Naive thymus-derived CD4-positive, alpha-beta T cell (primary cell): ENCODE measurements around the gene ACTBL2. TPM values are rescaled to one million over a fixed set of nuclear protein-coding genes. Genes with fewer than 3 reads are reported as not detected.
A peak's percentile ranks its signal among the peaks of the same experiment; 100 is the strongest.

Experiments
- ATAC-seq: fragments of 150-1000 bp; cut with Tn5 transposase; 2 replicates; pipeline ENCODE4 v1.10.0; 2021; ENCODE audit warnings: mild to moderate bottlenecking, moderate library complexity
- CTCF ChIA-PET: fragments of 350-600 bp; sonication (Branson Sonifier 250); formaldehyde crosslinking; loops from one replicate; lab custom pipeline; 2021; ENCODE audit warnings: antibody characterized with exemption; lab: Charles Lee
- POLR2A ChIA-PET: fragments of 350-600 bp; sonication (Branson Sonifier 250); formaldehyde crosslinking; loops from one replicate; lab custom pipeline; 2021; ENCODE audit warnings: antibody characterized with exemption, inconsistent platforms; lab: Charles Lee
- DNase-seq, 9 donors: peaks; one replicate each; pipeline versions ENCODE4 v3.0.0 to v3.0.0-alpha.2; 2020 to 2022; ENCODE audit warnings: mixed read lengths in 1 of 9
- H3K27ac ChIP-seq: one replicate; pipeline ENCODE4 v1.7.0; 2013; ENCODE audit warnings: mild to moderate bottlenecking, low read depth, low read length, moderate library complexity
- H3K27me3 ChIP-seq, 2 donors: one replicate each; pipeline ENCODE4 v1.7.0; 2013; ENCODE audit warnings: low read length in 2 of 2, mild to moderate bottlenecking in 2 of 2, moderate library complexity in 2 of 2; ENCODE audit not compliant: control insufficient read depth in 2 of 2, insufficient read depth in 2 of 2
- H3K36me3 ChIP-seq, 3 experiments: 1 replicate in 2 of 3; 2 replicates in 1 of 3; pipeline ENCODE4 v1.7.0; 2013; ENCODE audit warnings: low read length in 3 of 3, mild to moderate bottlenecking in 3 of 3, moderate library complexity in 1 of 3; ENCODE audit not compliant: insufficient read depth in 3 of 3, control insufficient read depth in 2 of 3
- H3K4me1 ChIP-seq, 2 donors: one replicate each; pipeline ENCODE4 v1.7.0; 2013; ENCODE audit warnings: low read length in 2 of 2, mild to moderate bottlenecking in 2 of 2, moderate library complexity in 1 of 2; ENCODE audit not compliant: control insufficient read depth in 2 of 2, insufficient read depth in 2 of 2
- H3K4me3 ChIP-seq: 2 replicates; pipeline ENCODE4 v1.7.0; 2013; ENCODE audit warnings: mild to moderate bottlenecking, low read length
- H3K9me3 ChIP-seq, 3 experiments: 1 replicate in 2 of 3; 2 replicates in 1 of 3; pipeline ENCODE4 v1.7.0; 2013; ENCODE audit warnings: low read length in 3 of 3; ENCODE audit not compliant: control insufficient read depth in 2 of 3
- H3K27ac Mint-ChIP-seq, 9 donors: one replicate each; pipeline ENCODE4 v1.8.0; 2020 to 2022; ENCODE audit warnings: mixed read lengths in 9 of 9, mild to moderate bottlenecking in 8 of 9, moderate library complexity in 5 of 9, inconsistent platforms in 2 of 9
- H3K27me3 Mint-ChIP-seq, 5 donors: one replicate each; pipeline ENCODE4 v1.8.0; 2021 to 2022; ENCODE audit warnings: mixed read lengths in 5 of 5, mild to moderate bottlenecking in 1 of 5
- H3K36me3 Mint-ChIP-seq, 5 donors: one replicate each; pipeline ENCODE4 v1.8.0; 2020 to 2022; ENCODE audit warnings: mixed read lengths in 5 of 5, mild to moderate bottlenecking in 3 of 5, inconsistent platforms in 1 of 5
- H3K4me1 Mint-ChIP-seq, 7 donors: one replicate each; pipeline ENCODE4 v1.8.0; 2020 to 2022; ENCODE audit warnings: mixed read lengths in 7 of 7, mild to moderate bottlenecking in 3 of 7, inconsistent platforms in 1 of 7
- H3K4me3 Mint-ChIP-seq, 10 donors: one replicate each; pipeline ENCODE4 v1.8.0; 2020 to 2022; ENCODE audit warnings: mild to moderate bottlenecking in 10 of 10, mixed read lengths in 10 of 10, moderate library complexity in 6 of 10, inconsistent platforms in 2 of 10
- H3K9me3 Mint-ChIP-seq, 11 donors: one replicate each; pipeline ENCODE4 v1.8.0; 2020 to 2022; ENCODE audit warnings: mixed read lengths in 11 of 11, mild to moderate bottlenecking in 4 of 11, inconsistent platforms in 1 of 11, moderate library complexity in 1 of 11
- intact Hi-C, 2 donors: fragments of 100-400 bp; cut with micrococcal nuclease; formaldehyde crosslinking; loops; one replicate each; pipeline ENCODE4 v1.15.1; 2023
- polyA plus RNA-seq, 2 donors: library from polyadenylated mRNA; unstranded; fragments of 300-500 nt; fragmentation: Illumina TruSeq; gene quantifications; one replicate each; pipeline ENCODE4 v1.2.3, GENCODE V29; 2021
- total RNA-seq, 6 experiments: library from RNA in 5 of 6; stranded (reverse) in 5 of 6; gene quantifications; 1 replicate in 5 of 6; 2 replicates in 1 of 6; pipeline ENCODE4 v1.2.3 and lab custom pipeline; 2021 to 2026

Gene ACTBL2
- total and polyA plus RNA-seq, 7 experiments from 2014 or later: not detected

DNA sequence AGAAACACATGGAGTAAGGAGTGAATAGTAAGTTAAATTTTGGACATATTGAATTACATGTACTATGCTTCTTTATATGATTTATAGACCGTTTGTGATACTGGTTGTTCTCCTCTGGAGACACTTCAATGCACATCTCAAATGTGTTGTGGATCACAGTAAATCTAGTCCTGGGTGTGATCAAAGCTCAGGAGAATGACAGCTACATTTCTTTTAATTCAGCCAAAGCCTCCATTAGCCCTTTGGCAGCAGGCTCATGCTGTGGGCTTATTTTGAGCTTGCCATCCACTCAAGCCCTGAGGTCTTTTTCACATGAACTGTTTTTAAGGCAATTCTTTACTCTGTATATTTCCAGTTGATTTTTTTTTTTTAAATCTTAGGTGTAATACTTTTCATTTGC lies 34.6 kb upstream of the ACTBL2 start:
- Histone ChIP-seq H3K36me3 (no peaks in the 10 kb centered on the region), H3K27me3 (no peaks in the 10 kb centered on the region), H3K27ac (no peak overlapping the region), H3K4me3 (no peak overlapping the region), H3K4me1 (no peaks in the 10 kb centered on the region), H3K9me3 (no peaks in the 10 kb centered on the region)
- H3K4me1 Mint-ChIP-seq: no peaks in the 10 kb centered on the region
- H3K27ac Mint-ChIP-seq: no peak overlapping the region
- H3K9me3 Mint-ChIP-seq: peaks cover 0 to 18% (median 9%) of the 10 kb centered on the region in 11 donors
- H3K4me3 Mint-ChIP-seq: no peak overlapping the region
- ChIA-PET CTCF (no interaction called here), POLR2A (no interaction called here)
- no peaks in the 10 kb centered on the region for H3K36me3 Mint-ChIP-seq
- peaks cover 0 to 6% (median 0%) of the 10 kb centered on the region in 5 donors for H3K27me3 Mint-ChIP-seq
- DNase-seq: no peak
- no peak for ATAC-seq
- intact Hi-C loops: no loop called here

DNA sequence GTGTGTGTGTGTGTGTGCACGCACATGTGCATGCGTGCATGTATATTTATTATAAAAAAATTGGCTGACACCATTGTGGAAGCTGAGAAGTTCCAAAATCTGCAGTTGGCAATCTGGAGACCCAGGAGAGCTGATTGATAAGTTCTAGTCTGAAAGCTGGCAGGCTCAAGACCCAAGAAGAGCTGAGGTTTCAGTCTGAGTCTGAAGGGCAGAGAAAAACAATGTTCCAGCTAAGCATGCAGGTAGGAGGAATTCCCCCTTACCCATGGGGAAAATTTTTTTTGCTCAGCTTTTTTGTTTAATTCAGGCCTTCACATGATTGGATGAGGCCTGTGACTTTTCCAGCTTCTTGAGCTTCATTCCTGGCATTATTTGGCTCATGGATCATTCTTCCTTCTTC lies 31.2 kb upstream of the ACTBL2 start:
- ChIA-PET CTCF (no interaction called here), POLR2A (no interaction called here)
- Histone ChIP-seq H3K4me1 (no peaks in the 10 kb centered on the region), H3K27me3 (no peaks in the 10 kb centered on the region), H3K27ac (no peak overlapping the region), H3K36me3 (no peaks in the 10 kb centered on the region), H3K4me3 (no peak overlapping the region), H3K9me3 (no peaks in the 10 kb centered on the region)
- peaks cover 6 to 21% (median 8%) of the 10 kb centered on the region in 5 donors for H3K27me3 Mint-ChIP-seq
- peaks cover 0 to 6% (median 1%) of the 10 kb centered on the region in 11 donors for H3K9me3 Mint-ChIP-seq
- no peak overlapping the region for H3K27ac Mint-ChIP-seq
- intact Hi-C loops: no loop called here
- DNase-seq: no peak
- no peaks in the 10 kb centered on the region for H3K36me3 Mint-ChIP-seq
- no peak for ATAC-seq
- H3K4me3 Mint-ChIP-seq: no peak overlapping the region
- H3K4me1 Mint-ChIP-seq: no peaks in the 10 kb centered on the region

DNA sequence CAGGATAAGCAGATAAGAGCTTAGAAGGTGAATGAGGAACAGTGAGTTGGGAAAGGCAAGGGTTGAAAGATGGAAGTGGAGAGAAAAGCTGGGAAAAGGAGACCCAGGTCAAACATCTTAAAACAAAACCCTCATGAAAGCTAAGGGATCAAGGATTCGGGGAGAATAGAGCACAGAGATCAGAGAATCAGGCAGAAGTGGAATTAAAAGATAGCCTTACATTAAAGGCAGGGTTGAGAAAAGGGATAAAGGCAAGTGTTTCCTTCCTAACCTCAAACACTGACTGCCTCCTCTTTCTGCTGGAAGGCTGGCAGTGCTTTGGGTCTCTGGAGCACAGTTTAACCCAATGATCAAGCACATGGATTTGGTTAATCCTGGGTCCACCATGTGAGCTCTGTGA lies 28.7 kb upstream of the ACTBL2 start:
- H3K4me1 ChIP-seq: no peaks in the 10 kb centered on the region

DNA sequence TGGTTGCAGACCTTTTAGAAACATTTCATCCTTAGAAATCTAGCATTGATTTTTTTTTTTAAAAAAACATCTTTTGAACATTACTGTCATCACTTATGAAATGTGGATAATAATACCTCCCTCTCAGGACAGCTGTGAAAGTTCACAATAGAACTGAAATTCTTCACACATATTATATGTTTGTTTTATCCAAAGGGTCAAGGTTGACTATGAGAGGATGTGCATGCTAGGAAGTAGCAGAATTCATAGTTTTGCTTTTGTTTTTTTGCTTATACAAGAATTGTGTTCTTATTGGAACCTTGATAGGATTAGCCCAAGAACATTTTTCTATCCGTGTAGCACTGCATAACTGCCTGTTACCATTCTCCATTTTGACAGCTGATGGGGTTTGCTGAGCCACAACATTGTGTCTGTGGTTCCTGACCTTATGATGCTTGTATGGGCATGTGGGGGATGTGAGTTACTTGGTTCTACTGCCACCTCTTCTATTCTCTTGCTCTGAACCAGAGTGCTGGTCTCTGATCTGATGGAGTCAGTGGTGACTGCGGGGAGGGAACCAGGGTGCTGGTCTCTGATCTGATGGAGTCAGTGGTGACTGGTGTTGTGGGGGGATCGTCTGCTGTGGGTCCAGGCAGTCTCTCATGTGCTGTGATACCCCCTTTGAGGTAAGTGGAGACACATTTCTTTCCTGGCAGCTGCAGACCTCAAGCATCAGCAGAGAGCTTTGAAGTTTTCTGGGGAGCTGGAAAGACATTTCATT lies 27.1 kb upstream of the ACTBL2 start:
- no peak overlapping the region for H3K27ac Mint-ChIP-seq

More for the DNA sequence above, 28.7 kb upstream of the ACTBL2 start:
- H3K9me3 ChIP-seq: no peaks in the 10 kb centered on the region
- H3K27me3 Mint-ChIP-seq: peaks cover 0 to 21% (median 8%) of the 10 kb centered on the region in 5 donors
- no peaks in the 10 kb centered on the region for H3K36me3 ChIP-seq
- no peaks in the 10 kb centered on the region for H3K4me1 Mint-ChIP-seq
- H3K27ac Mint-ChIP-seq: peak overlapping the region in 1 of 9 donors; percentile 59
- no peak overlapping the region for H3K4me3 Mint-ChIP-seq
- intact Hi-C loops: no loop called here
- ChIA-PET CTCF (interaction anchor here (0.9 kb wide), 1 partner anchor 11 kb away, joined by 3 read pairs; no protein-coding TSS in a partner anchor), POLR2A (no interaction called here)
- no peaks in the 10 kb centered on the region for H3K27me3 ChIP-seq
- no peak for ATAC-seq
- H3K4me3 ChIP-seq: no peak overlapping the region
- H3K27ac ChIP-seq: no peak overlapping the region
- no peak for DNase-seq
- H3K9me3 Mint-ChIP-seq: peaks cover 0 to 2% (median 0%) of the 10 kb centered on the region in 11 donors
- no peaks in the 10 kb centered on the region for H3K36me3 Mint-ChIP-seq

DNA sequence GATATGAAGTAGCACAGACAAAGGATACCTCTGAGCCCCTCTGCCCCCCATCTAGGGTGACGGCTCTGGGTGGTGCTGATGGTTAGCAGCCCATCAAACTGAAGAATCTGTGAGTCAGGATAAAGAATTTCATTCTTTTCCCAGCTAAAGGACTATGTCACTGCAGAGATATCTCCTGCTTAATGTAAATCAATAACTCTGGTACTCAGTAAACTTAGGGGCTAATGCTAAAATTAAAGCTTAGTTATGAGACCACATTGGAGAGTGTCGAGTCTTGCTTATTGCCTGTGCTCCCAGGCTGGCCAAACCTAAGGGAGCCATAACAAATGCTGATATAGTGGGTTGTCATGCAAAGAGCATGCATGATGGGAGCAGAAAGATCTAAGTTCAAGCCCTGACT lies 25.6 kb upstream of the ACTBL2 start:
- peaks cover 0 to 2% (median 0%) of the 10 kb centered on the region in 11 donors for H3K9me3 Mint-ChIP-seq
- no peak overlapping the region for H3K27ac ChIP-seq
- H3K9me3 ChIP-seq: no peaks in the 10 kb centered on the region
- no peaks in the 10 kb centered on the region for H3K27me3 ChIP-seq
- H3K4me3 Mint-ChIP-seq: no peak overlapping the region
- CTCF ChIA-PET: no interaction called here
- DNase-seq (no peak), ATAC-seq (no peak)
- H3K4me1 Mint-ChIP-seq: no peaks in the 10 kb centered on the region
- H3K4me1 ChIP-seq: no peaks in the 10 kb centered on the region
- POLR2A ChIA-PET: interaction anchor here (1.2 kb wide), 1 partner anchor 9 kb away, joined by 5 read pairs; no protein-coding TSS in a partner anchor
- no peaks in the 10 kb centered on the region for H3K36me3 Mint-ChIP-seq
- no peak overlapping the region for H3K4me3 ChIP-seq
- H3K27me3 Mint-ChIP-seq: peaks cover 0 to 27% (median 8%) of the 10 kb centered on the region in 5 donors
- no peaks in the 10 kb centered on the region for H3K36me3 ChIP-seq
- intact Hi-C loops: no loop called here
- no peak overlapping the region for H3K27ac Mint-ChIP-seq

More for the DNA sequence above, 27.1 kb upstream of the ACTBL2 start:
- Mint-ChIP-seq H3K9me3 (peaks cover 0 to 2% (median 0%) of the 10 kb centered on the region in 11 donors), H3K27me3 (peaks cover 0 to 25% (median 8%) of the 10 kb centered on the region in 5 donors), H3K4me1 (no peaks in the 10 kb centered on the region), H3K36me3 (no peaks in the 10 kb centered on the region), H3K4me3 (no peak overlapping the region)
- intact Hi-C loops: no loop called here
- no peaks in the 10 kb centered on the region for H3K9me3 ChIP-seq
- no peaks in the 10 kb centered on the region for H3K27me3 ChIP-seq
- DNase-seq: no peak
- H3K4me3 ChIP-seq: no peak overlapping the region
- H3K4me1 ChIP-seq: no peaks in the 10 kb centered on the region
- H3K27ac ChIP-seq: no peak overlapping the region
- ChIA-PET CTCF (interaction anchor here (0.6 kb wide), 1 partner anchor 68 kb away, joined by 3 read pairs; no protein-coding TSS in a partner anchor), POLR2A (interaction anchor here (0.7 kb wide), 1 partner anchor 210 kb away, joined by 3 read pairs; no protein-coding TSS in a partner anchor)
- no peaks in the 10 kb centered on the region for H3K36me3 ChIP-seq
- ATAC-seq: no peak

DNA sequence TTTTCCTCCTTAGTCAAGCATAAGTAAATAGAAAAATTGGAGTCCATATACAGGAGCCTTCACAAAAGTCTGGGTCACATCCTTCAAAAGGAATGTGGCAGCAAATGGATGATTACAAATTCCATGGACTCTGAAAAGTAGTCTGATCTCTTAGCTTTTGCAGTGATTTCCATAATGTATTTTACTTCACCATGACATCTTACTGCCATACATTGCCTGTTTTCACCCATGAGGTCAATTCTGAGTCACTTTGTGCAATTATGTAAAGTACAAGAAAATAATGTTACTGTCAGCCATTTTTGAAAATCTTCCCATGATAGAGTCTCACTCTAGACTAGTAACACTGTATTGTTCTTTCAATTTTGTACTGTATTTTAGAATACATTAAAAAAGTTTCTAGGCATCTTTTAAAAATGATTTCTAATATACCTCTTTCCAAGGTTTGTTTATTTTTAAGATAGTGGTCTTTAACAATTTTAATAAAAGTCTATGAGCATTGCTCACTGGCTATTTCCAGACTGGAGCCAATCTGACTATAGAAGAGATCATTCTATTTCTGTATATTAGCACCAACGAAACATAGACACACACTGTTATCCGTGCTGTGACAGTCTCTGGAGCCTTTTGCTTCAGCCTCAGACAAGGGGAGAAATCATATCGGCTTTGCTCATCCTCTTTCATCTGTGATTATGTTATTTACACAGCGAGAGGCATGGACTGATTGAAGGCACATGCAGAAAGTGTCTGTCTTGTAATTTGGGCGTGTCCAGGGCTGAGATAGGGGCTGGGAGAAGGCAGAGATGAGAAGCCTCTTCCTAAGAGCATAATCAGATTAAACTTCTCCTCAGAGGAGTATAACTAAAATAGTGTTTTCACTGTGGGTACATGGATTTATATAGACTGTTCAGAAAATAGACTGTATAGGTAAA lies 22.9 kb upstream of the ACTBL2 start:
- H3K36me3 Mint-ChIP-seq: no peaks in the 10 kb centered on the region
- H3K27ac ChIP-seq: no peak overlapping the region
- intact Hi-C loops: no loop called here
- peaks cover 0 to 3% (median 0%) of the 10 kb centered on the region in 11 donors for H3K9me3 Mint-ChIP-seq
- H3K27me3 ChIP-seq: no peaks in the 10 kb centered on the region
- ATAC-seq (no peak), DNase-seq (no peak)
- peaks cover 0 to 9% (median 0%) of the 10 kb centered on the region in 7 donors for H3K4me1 Mint-ChIP-seq
- H3K27ac Mint-ChIP-seq: no peak overlapping the region
- peaks cover 0 to 13% (median under 1%) of the 10 kb centered on the region in 5 donors for H3K27me3 Mint-ChIP-seq
- POLR2A ChIA-PET: no interaction called here
- H3K36me3 ChIP-seq: no peaks in the 10 kb centered on the region
- CTCF ChIA-PET: no interaction called here
- H3K4me1 ChIP-seq: no peaks in the 10 kb centered on the region
- no peak overlapping the region for H3K4me3 ChIP-seq
- H3K9me3 ChIP-seq: no peaks in the 10 kb centered on the region
- H3K4me3 Mint-ChIP-seq: no peak overlapping the region
